DOHH2 (cell line): ENCODE data around the gene FTSJ1.

Experiments used
- H3F3A ChIP-seq: fragments of 200-600 bp; sonication (generic), shearing (Covaris generic); 2 replicates; pipeline ENCODE4 v1.6.0; 2016; ENCODE audit warnings: antibody characterized with exemption, mild to moderate bottlenecking; ENCODE audit not compliant: control insufficient read depth, insufficient read depth
- H3K27ac ChIP-seq: fragments of 200-600 bp; sonication (generic); 2 replicates; pipeline ENCODE4 v1.5.1; 2014; ENCODE audit warnings: low read depth, mild to moderate bottlenecking, low read length, moderate library complexity
- H3K27me3 ChIP-seq: fragments of 200-600 bp; sonication (generic); 2 replicates; pipeline ENCODE4 v1.6.1; 2014; ENCODE audit warnings: mild to moderate bottlenecking, low read length, mixed read lengths; ENCODE audit not compliant: control insufficient read depth
- H3K36me3 ChIP-seq: fragments of 200-600 bp; sonication (generic); 2 replicates; pipeline ENCODE4 v1.6.1; 2014; ENCODE audit warnings: mild to moderate bottlenecking, low read length, moderate library complexity, mixed read lengths; ENCODE audit not compliant: control insufficient read depth
- H3K4me1 ChIP-seq: fragments of 200-600 bp; sonication (generic); 2 replicates; pipeline ENCODE4 v1.6.1; 2014; ENCODE audit warnings: mild to moderate bottlenecking, low read length, mixed read lengths; ENCODE audit not compliant: control insufficient read depth
- H3K4me2 ChIP-seq: fragments of 200-600 bp; sonication (generic); 2 replicates; pipeline ENCODE4 v1.6.0; 2014; ENCODE audit warnings: mild to moderate bottlenecking, low read length, moderate library complexity
- H3K4me3 ChIP-seq: fragments of 200-600 bp; sonication (generic); 2 replicates; pipeline ENCODE4 v1.5.1; 2014; ENCODE audit warnings: mild to moderate bottlenecking, low read length, mixed read lengths
- H3K79me2 ChIP-seq: fragments of 200-600 bp; sonication (generic); 2 replicates; pipeline ENCODE4 v1.6.1; 2014; ENCODE audit warnings: mild to moderate bottlenecking, low read length, mixed read lengths; ENCODE audit not compliant: control insufficient read depth
- H3K9me2 ChIP-seq: fragments of 200-600 bp; sonication (generic); replicated peaks from 2 replicates; pipeline ENCODE4 v1.6.1; 2014; ENCODE audit warnings: mild to moderate bottlenecking, low read length, mixed read lengths; ENCODE audit not compliant: control insufficient read depth
- H3K9me3 ChIP-seq: fragments of 200-600 bp; sonication (generic); 2 replicates; pipeline ENCODE4 v1.6.1; 2014; ENCODE audit warnings: antibody characterized with exemption, low read length, mixed read lengths; ENCODE audit not compliant: control insufficient read depth, insufficient read depth
- H4K20me1 ChIP-seq: fragments of 200-600 bp; sonication (generic); 2 replicates; pipeline ENCODE4 v1.6.0; 2014; ENCODE audit warnings: low read depth, mild to moderate bottlenecking, antibody characterized with exemption, low read length, moderate library complexity; ENCODE audit not compliant: control insufficient read depth, insufficient read depth
- EZH2phosphoT487 ChIP-seq: fragments of 200-600 bp; sonication (generic); IDR thresholded peaks from 2 replicates; pipeline ENCODE4 v1.6.1; 2017; ENCODE audit warnings: borderline replicate concordance, mild to moderate bottlenecking, antibody characterized with exemption, low read length, moderate library complexity, mixed read lengths
- TF ChIP-seq, protein P1 (sequence below): fragments of 200-600 bp; sonication (generic); IDR thresholded peaks from one replicate; pipeline ENCODE4 v1.5.1; 2014; ENCODE audit warnings: antibody characterized with exemption, mild to moderate bottlenecking, low read depth, low read length; ENCODE audit not compliant: poor library complexity, severe bottlenecking

Gene FTSJ1

DNA sequence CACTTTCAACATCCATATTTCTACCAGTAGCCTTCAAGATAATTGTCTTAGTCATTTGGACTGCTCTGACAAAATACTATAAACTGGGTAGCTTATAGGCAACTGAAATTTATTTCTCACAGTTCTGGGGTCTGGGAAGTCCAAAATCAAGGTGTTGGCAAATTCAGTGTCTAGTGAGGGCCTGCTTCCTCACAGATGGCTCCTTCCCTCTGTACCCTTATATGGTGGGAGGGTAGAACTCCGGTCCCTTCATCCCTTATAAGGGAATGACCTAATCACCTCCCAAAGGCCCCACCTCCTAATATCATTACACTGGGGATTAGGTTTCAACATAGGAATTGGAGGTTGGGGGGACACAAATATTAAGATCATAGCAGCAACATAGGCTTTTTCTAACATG lies 56.2 kb downstream of the FTSJ1 start:
- H3K9me2 ChIP-seq = no peaks in the 10 kb centered on the region
- no peaks in the 10 kb centered on the region for H3K9me3 ChIP-seq
- H3K4me1 ChIP-seq = no peaks in the 10 kb centered on the region
- no peaks in the 10 kb centered on the region for H3F3A ChIP-seq
- no peak overlapping the region for H3K4me3 ChIP-seq
- no peaks in the 10 kb centered on the region for H4K20me1 ChIP-seq
- H3K36me3 ChIP-seq = peaks cover 18% of the 10 kb centered on the region
- H3K79me2 ChIP-seq = no peaks in the 10 kb centered on the region
- no peaks in the 10 kb centered on the region for H3K27me3 ChIP-seq
- no peak for TF ChIP-seq EZH2phosphoT487
- TF ChIP-seq, protein P1, sequence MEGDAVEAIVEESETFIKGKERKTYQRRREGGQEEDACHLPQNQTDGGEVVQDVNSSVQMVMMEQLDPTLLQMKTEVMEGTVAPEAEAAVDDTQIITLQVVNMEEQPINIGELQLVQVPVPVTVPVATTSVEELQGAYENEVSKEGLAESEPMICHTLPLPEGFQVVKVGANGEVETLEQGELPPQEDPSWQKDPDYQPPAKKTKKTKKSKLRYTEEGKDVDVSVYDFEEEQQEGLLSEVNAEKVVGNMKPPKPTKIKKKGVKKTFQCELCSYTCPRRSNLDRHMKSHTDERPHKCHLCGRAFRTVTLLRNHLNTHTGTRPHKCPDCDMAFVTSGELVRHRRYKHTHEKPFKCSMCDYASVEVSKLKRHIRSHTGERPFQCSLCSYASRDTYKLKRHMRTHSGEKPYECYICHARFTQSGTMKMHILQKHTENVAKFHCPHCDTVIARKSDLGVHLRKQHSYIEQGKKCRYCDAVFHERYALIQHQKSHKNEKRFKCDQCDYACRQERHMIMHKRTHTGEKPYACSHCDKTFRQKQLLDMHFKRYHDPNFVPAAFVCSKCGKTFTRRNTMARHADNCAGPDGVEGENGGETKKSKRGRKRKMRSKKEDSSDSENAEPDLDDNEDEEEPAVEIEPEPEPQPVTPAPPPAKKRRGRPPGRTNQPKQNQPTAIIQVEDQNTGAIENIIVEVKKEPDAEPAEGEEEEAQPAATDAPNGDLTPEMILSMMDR = no peak
- H3K27ac ChIP-seq = no peak overlapping the region
- H3K4me2 ChIP-seq = no peak overlapping the region

DNA sequence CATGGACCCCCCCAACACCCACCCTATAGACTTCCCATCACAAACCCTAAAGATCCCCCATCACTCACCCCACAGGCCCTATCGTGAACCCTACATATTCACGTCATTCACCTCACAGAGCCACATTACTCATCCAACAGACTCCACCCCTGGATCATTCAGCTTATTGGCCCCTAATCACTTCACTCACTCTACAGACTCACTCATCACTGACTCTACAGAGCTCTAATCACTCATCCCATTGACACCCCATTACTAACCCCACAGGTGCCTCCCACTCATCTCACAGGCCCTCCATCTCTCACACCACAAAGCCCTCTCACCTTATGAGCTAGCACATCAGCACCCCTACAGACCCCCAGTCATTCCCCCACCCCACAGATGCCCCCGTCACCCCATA lies 57.2 kb downstream of the FTSJ1 start:
- Histone ChIP-seq H4K20me1 (no peaks in the 10 kb centered on the region), H3F3A (no peaks in the 10 kb centered on the region), H3K27ac (no peak overlapping the region), H3K36me3 (peaks cover 8% of the 10 kb centered on the region), H3K27me3 (no peaks in the 10 kb centered on the region), H3K4me3 (no peak overlapping the region), H3K9me2 (no peaks in the 10 kb centered on the region), H3K4me1 (no peaks in the 10 kb centered on the region), H3K79me2 (no peaks in the 10 kb centered on the region), H3K9me3 (no peaks in the 10 kb centered on the region), H3K4me2 (no peak overlapping the region)
- TF ChIP-seq, protein P1 = no peak
- TF ChIP-seq EZH2phosphoT487 = no peak
